Stimulated activated CD4-positive, alpha-beta T cell treated with anti-CD3 and anti-CD28 coated beads, Interleukin-1b, Interleukin-23, amount 100 ng/mL, for 4 hours (primary cell): ENCODE measurements around the gene SDF2L1.
"Not testable (repeated sequence)": the region's sequence is repeated elsewhere in the genome, so short reads cannot be mapped to it uniquely, and the experiment has no call there.

ENCODE experiments used
- DNase-seq, 2 donors: peaks; one replicate each; pipeline ENCODE4 v3.0.0-alpha.2; 2020; ENCODE audit warnings: low read depth in 2 of 2

Gene SDF2L1

GRCh38 chr22:21636629-21637218 lies 5.4 kb upstream of the SDF2L1 start:
- DNase-seq = no peak

- not testable (repeated sequence) for DNase-seq
Observed at GRCh38 chr22:21637450-21637849, 4.7 kb upstream of the SDF2L1 start.

- no peak for DNase-seq
Observed at GRCh38 chr22:21639359-21639758, 2.7 kb upstream of the SDF2L1 start.

GRCh38 chr22:21640810-21641209 lies 1.3 kb upstream of the SDF2L1 start:
- no peak for DNase-seq

GRCh38 chr22:21641417-21641788 lies 699 bp upstream of the SDF2L1 start:
- DNase-seq = no peak

- peak; percentile 45 to 52 for DNase-seq
Observed at GRCh38 chr22:21642584-21643448, 714 bp downstream of the SDF2L1 start.

- DNase-seq = no peak
Observed at GRCh38 chr22:21643533-21644357, 1.6 kb downstream of the SDF2L1 start.

GRCh38 chr22:21645513-21645912 lies 3.4 kb downstream of the SDF2L1 start:
- not testable (repeated sequence) for DNase-seq

- DNase-seq = peak; percentile 51 to 67
Observed at GRCh38 chr22:21646608-21647590, 4.8 kb downstream of the SDF2L1 start.

GRCh38 chr22:21650280-21650679 lies 8.2 kb downstream of the SDF2L1 start:
- DNase-seq = no peak

GRCh38 chr22:21650823-21651520 lies 8.9 kb downstream of the SDF2L1 start:
- DNase-seq = no peak

- DNase-seq = no peak
Observed at GRCh38 chr22:21651521-21652009, 9.5 kb downstream of the SDF2L1 start.

GRCh38 chr22:21652010-21652546 lies 10.0 kb downstream of the SDF2L1 start:
- peak; percentile 67 to 82 for DNase-seq

- DNase-seq = no peak
Observed at GRCh38 chr22:21652547-21653545, 10.7 kb downstream of the SDF2L1 start.

GRCh38 chr22:21657020-21657359 lies 14.9 kb downstream of the SDF2L1 start:
- no peak for DNase-seq

GRCh38 chr22:21657360-21658032 lies 15.4 kb downstream of the SDF2L1 start:
- peak; percentile 49 to 81 for DNase-seq

- DNase-seq = no peak
Observed at GRCh38 chr22:21659864-21660525, 17.9 kb downstream of the SDF2L1 start.

GRCh38 chr22:21660904-21661303 lies 18.8 kb downstream of the SDF2L1 start:
- no peak for DNase-seq
